Measurements from ENCODE around the gene CC2D1A. TPM values are rescaled to one million over a fixed set of nuclear protein-coding genes. Genes with fewer than 3 reads are reported as not detected.

Gene CC2D1A
- total RNA-seq, 1 experiment from 2014 or later: 67.7 TPM

DNA sequence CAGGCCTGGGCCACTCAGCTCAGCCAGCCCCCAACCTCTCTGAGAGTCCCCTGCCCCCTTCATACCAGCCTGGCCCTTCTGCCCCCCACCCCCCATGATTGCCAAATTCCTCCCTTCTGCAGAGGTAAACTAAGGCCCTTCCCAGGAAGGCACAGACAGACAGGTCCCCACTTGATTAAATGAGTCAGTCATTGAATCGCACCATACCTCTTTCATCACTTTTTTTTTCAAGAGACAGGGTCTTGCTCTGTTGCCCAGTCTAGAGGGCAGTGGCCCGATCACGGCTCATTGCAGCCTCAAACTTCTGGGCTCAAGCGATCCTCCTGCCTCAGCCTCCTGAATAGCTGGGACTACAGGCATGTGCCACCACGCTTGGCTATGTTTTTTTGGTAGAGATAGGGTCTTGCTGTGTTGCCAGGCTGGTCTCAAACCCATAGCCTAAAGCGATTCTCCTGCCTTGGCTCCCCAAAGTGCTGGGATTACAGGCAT, 26.2 kb downstream of the CC2D1A start:
- ATAC-seq (no peak), DNase-seq (no peak)
- H4K20me1 ChIP-seq (ENCODE audit: low read length): no peaks in the 10 kb centered on the region
- no peaks in the 10 kb centered on the region for H3K9me2 ChIP-seq (replicated peaks; ENCODE audit: low read length)
- no peak overlapping the region for H3K27ac ChIP-seq (ENCODE audit: low read length)
- no peaks in the 10 kb centered on the region for H3F3A ChIP-seq (ENCODE audit: low read length, unreplicated experiment)
- H3K4me3 ChIP-seq (ENCODE audit: low read length): no peak overlapping the region
- H3K9ac ChIP-seq (ENCODE audit: low read length): no peak overlapping the region
- H3K9me3 ChIP-seq (ENCODE audit: low read length): no peaks in the 10 kb centered on the region
- TF ChIP-seq, protein P1, sequence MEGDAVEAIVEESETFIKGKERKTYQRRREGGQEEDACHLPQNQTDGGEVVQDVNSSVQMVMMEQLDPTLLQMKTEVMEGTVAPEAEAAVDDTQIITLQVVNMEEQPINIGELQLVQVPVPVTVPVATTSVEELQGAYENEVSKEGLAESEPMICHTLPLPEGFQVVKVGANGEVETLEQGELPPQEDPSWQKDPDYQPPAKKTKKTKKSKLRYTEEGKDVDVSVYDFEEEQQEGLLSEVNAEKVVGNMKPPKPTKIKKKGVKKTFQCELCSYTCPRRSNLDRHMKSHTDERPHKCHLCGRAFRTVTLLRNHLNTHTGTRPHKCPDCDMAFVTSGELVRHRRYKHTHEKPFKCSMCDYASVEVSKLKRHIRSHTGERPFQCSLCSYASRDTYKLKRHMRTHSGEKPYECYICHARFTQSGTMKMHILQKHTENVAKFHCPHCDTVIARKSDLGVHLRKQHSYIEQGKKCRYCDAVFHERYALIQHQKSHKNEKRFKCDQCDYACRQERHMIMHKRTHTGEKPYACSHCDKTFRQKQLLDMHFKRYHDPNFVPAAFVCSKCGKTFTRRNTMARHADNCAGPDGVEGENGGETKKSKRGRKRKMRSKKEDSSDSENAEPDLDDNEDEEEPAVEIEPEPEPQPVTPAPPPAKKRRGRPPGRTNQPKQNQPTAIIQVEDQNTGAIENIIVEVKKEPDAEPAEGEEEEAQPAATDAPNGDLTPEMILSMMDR (conservative IDR thresholded peaks at IDR 0.05; ENCODE audit: low read depth, low read length): no peak
- TF ChIP-seq EZH2 (IDR thresholded peaks at IDR 0.05; ENCODE audit: low read length, unreplicated experiment) (no peak), EZH2phosphoT487 (IDR thresholded peaks at IDR 0.05; ENCODE audit: borderline replicate concordance, low read length) (no peak)
- H3K27me3 ChIP-seq (ENCODE audit: low read length): no peaks in the 10 kb centered on the region
- H2AFZ ChIP-seq (ENCODE audit: low read length): no peak overlapping the region
- POLR2A ChIA-PET (ENCODE audit: unreplicated experiment): no interaction called here
- BruUV-seq (replicated peaks): no TSS peak
- H3K36me3 ChIP-seq (ENCODE audit: low read depth, low read length): peaks cover 2% of the 10 kb centered on the region; the same call in 1 of the 2 replicates
- H3K79me2 ChIP-seq (ENCODE audit: low read length): no peaks in the 10 kb centered on the region
- CTCF ChIA-PET: no interaction called here
- intact Hi-C loops (cut with micrococcal nuclease): no loop called here
- no peaks in the 10 kb centered on the region for H3K4me1 ChIP-seq (ENCODE audit: insufficient read depth, low read length)
- H3K4me2 ChIP-seq (ENCODE audit: low read length): no peak overlapping the region

DNA sequence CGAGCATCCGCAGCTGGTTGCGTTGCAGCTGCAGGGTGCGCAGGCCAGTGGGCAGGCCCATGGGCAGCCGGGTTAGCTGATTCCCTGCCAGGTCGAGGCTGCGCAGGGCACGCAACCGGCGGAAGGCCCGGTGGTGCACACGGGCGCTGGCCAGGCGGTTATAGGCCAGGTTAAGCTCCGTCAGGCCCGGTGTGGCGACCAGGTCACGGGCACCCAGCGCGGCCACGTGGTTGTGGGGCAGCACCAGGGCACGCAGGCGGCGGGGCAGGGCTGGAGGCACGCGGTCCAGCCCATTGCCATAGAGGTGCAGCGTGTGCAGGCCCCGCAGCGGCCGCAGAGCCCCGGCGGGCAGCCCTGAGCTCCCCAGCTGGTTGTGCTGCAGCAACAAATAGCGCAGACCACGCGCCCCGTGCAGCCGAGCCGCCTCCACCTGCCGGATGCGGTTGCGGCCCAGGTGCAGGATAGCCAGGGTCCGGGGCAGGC, 27.0 kb downstream of the CC2D1A start:
- Histone ChIP-seq H3K79me2 (ENCODE audit: low read length) (no peaks in the 10 kb centered on the region), H3K27me3 (ENCODE audit: low read length) (no peaks in the 10 kb centered on the region), H3K9me3 (ENCODE audit: low read length) (no peaks in the 10 kb centered on the region), H3K9ac (ENCODE audit: low read length) (no peak overlapping the region), H3K4me1 (ENCODE audit: insufficient read depth, low read length) (no peaks in the 10 kb centered on the region), H3F3A (ENCODE audit: low read length, unreplicated experiment) (no peaks in the 10 kb centered on the region), H2AFZ (ENCODE audit: low read length) (no peak overlapping the region), H3K4me2 (ENCODE audit: low read length) (no peak overlapping the region), H3K27ac (ENCODE audit: low read length) (no peak overlapping the region), H3K9me2 (replicated peaks; ENCODE audit: low read length) (no peaks in the 10 kb centered on the region), H4K20me1 (ENCODE audit: low read length) (no peaks in the 10 kb centered on the region), H3K36me3 (ENCODE audit: low read depth, low read length) (no peaks in the 10 kb centered on the region), H3K4me3 (ENCODE audit: low read length) (no peak overlapping the region)
- no peak for TF ChIP-seq EZH2phosphoT487 (IDR thresholded peaks at IDR 0.05; ENCODE audit: borderline replicate concordance, low read length)
- no peak for TF ChIP-seq EZH2 (IDR thresholded peaks at IDR 0.05; ENCODE audit: low read length, unreplicated experiment)
- TF ChIP-seq, protein P1 (conservative IDR thresholded peaks at IDR 0.05; ENCODE audit: low read depth, low read length): no peak
- no peak for DNase-seq
- CTCF ChIA-PET: interaction anchor here (0.6 kb wide), 1 partner anchor 55 kb away, joined by 3 read pairs; no protein-coding TSS in a partner anchor
- no TSS peak for BruUV-seq (replicated peaks)
- no peak for ATAC-seq
- POLR2A ChIA-PET (ENCODE audit: unreplicated experiment): no interaction called here
- intact Hi-C loops (cut with micrococcal nuclease): no loop called here

DNA sequence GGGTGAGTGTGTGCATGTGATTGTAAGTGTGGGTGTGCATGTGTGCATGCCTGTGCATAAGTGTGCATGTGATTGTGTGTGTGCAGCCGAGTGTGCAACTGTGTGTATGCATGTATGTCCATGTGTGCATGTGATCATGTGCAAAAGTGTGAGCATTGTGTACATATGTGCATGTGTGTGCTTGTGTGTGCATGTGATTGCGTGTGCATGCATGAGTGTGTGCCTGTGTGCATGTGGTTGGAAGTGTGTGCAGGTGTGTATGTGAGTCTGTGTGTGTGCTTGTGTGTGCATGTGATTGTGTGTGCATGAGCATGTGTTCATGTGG, 28.7 kb downstream of the CC2D1A start:
- Histone ChIP-seq H3K9me2 (replicated peaks; ENCODE audit: low read length) (no peaks in the 10 kb centered on the region), H3K4me1 (ENCODE audit: insufficient read depth, low read length) (no peaks in the 10 kb centered on the region), H3K79me2 (ENCODE audit: low read length) (no peaks in the 10 kb centered on the region), H3K36me3 (ENCODE audit: low read depth, low read length) (no peaks in the 10 kb centered on the region), H3F3A (ENCODE audit: low read length, unreplicated experiment) (no peaks in the 10 kb centered on the region), H2AFZ (ENCODE audit: low read length) (no peak overlapping the region), H4K20me1 (ENCODE audit: low read length) (no peaks in the 10 kb centered on the region), H3K4me3 (ENCODE audit: low read length) (no peak overlapping the region), H3K9me3 (ENCODE audit: low read length) (no peaks in the 10 kb centered on the region), H3K27ac (ENCODE audit: low read length) (no peak overlapping the region), H3K9ac (ENCODE audit: low read length) (no peak overlapping the region), H3K4me2 (ENCODE audit: low read length) (no peak overlapping the region), H3K27me3 (ENCODE audit: low read length) (no peaks in the 10 kb centered on the region)
- no TSS peak for BruUV-seq (replicated peaks)
- ChIA-PET POLR2A (ENCODE audit: unreplicated experiment) (no interaction called here), CTCF (interaction anchor here (1.0 kb wide), 1 partner anchor 18 kb away, joined by 3 read pairs; no protein-coding TSS in a partner anchor)
- TF ChIP-seq EZH2 (IDR thresholded peaks at IDR 0.05; ENCODE audit: low read length, unreplicated experiment) (no peak), EZH2phosphoT487 (IDR thresholded peaks at IDR 0.05; ENCODE audit: borderline replicate concordance, low read length) (no peak)
- TF ChIP-seq, protein P1 (conservative IDR thresholded peaks at IDR 0.05; ENCODE audit: low read depth, low read length): no peak
- intact Hi-C loops (cut with micrococcal nuclease): no loop called here
- ATAC-seq: no peak
- no peak for DNase-seq
